ENCODE data around the gene PIP4K2A. TPM values are rescaled to one million over a fixed set of nuclear protein-coding genes. Genes with fewer than 3 reads are reported as not detected.

PIP4K2A gene
- total and polyA plus RNA-seq, 2 of the 8 experiments (the other 6 are each of a cell fraction or from before 2014, with no cell fraction given) = 19.0 to 60.9 TPM

- no peaks in the 10 kb centered on the region for H3K79me1 ChIP-seq (ENCODE audit: low read depth, low read length)
- no peak overlapping the region for H3K56ac ChIP-seq (replicated peaks; ENCODE audit: insufficient read length, low read depth, low read length)
- H3K36me3 ChIP-seq (ENCODE audit: control insufficient read depth in 2 of 4, insufficient read depth in 4 of 4, low read length in 3 of 4) = no peaks in the 10 kb centered on the region; a peak in 1 of 8 replicates
- H4K8ac ChIP-seq (ENCODE audit: extremely low read depth, insufficient read depth, low read length) = no peak overlapping the region
- no peak for FAIRE-seq
- no peak overlapping the region for H3K9ac ChIP-seq (replicated peaks in 1 of 4; ENCODE audit: extremely low read depth in 1 of 4, low read depth in 3 of 4, low read length in 3 of 4)
- no peak overlapping the region for H2BK120ac ChIP-seq (replicated peaks; ENCODE audit: low read depth, low read length)
- no peaks in the 10 kb centered on the region for H4K20me1 ChIP-seq (replicated peaks in 1 of 2; ENCODE audit: control insufficient read depth in 1 of 2, insufficient read depth in 2 of 2, low read length in 2 of 2)
- no peak overlapping the region for H3K4me3 ChIP-seq (ENCODE audit: extremely low read depth in 1 of 4, insufficient read depth in 2 of 4, low read depth in 3 of 4, low read length in 4 of 4)
- H3K18ac ChIP-seq (ENCODE audit: extremely low read depth, low read length) = no peak overlapping the region
- no peak overlapping the region for H3K23ac ChIP-seq (ENCODE audit: insufficient read length)
- CTCF ChIA-PET (ENCODE audit: partially characterized antibody) = no interaction called here
- H3K4me1 ChIP-seq (replicated peaks in 1 of 4; ENCODE audit: control insufficient read depth in 3 of 4, insufficient read depth in 4 of 4, low read length in 3 of 4) = no peaks in the 10 kb centered on the region
- DNase-seq (ENCODE audit: low read depth in 1 of 2, low spot score in 2 of 2) = no peak
- H3K4me2 ChIP-seq (ENCODE audit: insufficient read depth in 1 of 2, low read depth in 2 of 2, low read length in 2 of 2) = no peak overlapping the region
- no peak overlapping the region for H2BK15ac ChIP-seq (ENCODE audit: low read length)
- no peak overlapping the region for H4K5ac ChIP-seq (ENCODE audit: insufficient read length, low read depth, low read length)
- 98% methylated on average over 2 of the region's 2 CpGs; no CpG with 5 or more reads in 1 of the 2 experiments for WGBS, 2 experiments (ENCODE audit: extremely low coverage in 1 of 2, insufficient coverage in 1 of 2, insufficient read length in 1 of 2, insufficient replicate concordance in 2 of 2, low coverage in 1 of 2, low lambda C conversion rate in 2 of 2, missing lambda C conversion rate in 1 of 2)
- H3K79me2 ChIP-seq (ENCODE audit: control insufficient read depth in 1 of 2, insufficient read depth in 2 of 2, low read length in 2 of 2) = no peaks in the 10 kb centered on the region
- no peak overlapping the region for H2AFZ ChIP-seq (ENCODE audit: low read length)
- no peaks in the 10 kb centered on the region for H3K23me2 ChIP-seq (ENCODE audit: low read depth, low read length)
- POLR2A ChIA-PET (ENCODE audit: partially characterized antibody) = no interaction called here
- no peak overlapping the region for H2AK5ac ChIP-seq (ENCODE audit: low read depth, low read length)
- H3K27ac ChIP-seq (ENCODE audit: low read depth, low read length) = no peak overlapping the region
- no peak overlapping the region for H3K14ac ChIP-seq (ENCODE audit: insufficient read length)
- no peak overlapping the region for H2BK12ac ChIP-seq (ENCODE audit: low read depth, low read length)
- no peak overlapping the region for H4K91ac ChIP-seq (replicated peaks; ENCODE audit: insufficient read length, low read length)
- no peak overlapping the region for H2BK5ac ChIP-seq (ENCODE audit: low read depth, low read length)
- H3K27me3 ChIP-seq (replicated peaks in 1 of 4; ENCODE audit: control insufficient read depth in 3 of 4, extremely low read depth in 1 of 4, insufficient read depth in 3 of 4, low read length in 3 of 4) = no peaks in the 10 kb centered on the region
- H3K9me3 ChIP-seq (ENCODE audit: insufficient read depth in 2 of 2, low read depth in 1 of 2, low read length in 1 of 2) = peaks cover 28 to 34% of the 10 kb centered on the region in 2 experiments
- no peak overlapping the region for H3K4ac ChIP-seq (replicated peaks; ENCODE audit: insufficient read length, low read depth, low read length)
- H2BK20ac ChIP-seq (ENCODE audit: low read length) = no peak overlapping the region
- TF ChIP-seq CBX8 (IDR thresholded peaks at IDR 0.05; ENCODE audit: borderline replicate concordance, low read depth, low read length) (no peak), SRF (IDR thresholded peaks at IDR 0.05; ENCODE audit: low read depth, low read length) (no peak), RAD21 (IDR thresholded peaks at IDR 0.05 in 1 of 2, conservative IDR thresholded peaks at IDR 0.05 in 1 of 2; ENCODE audit: low read depth in 2 of 2, low read length in 2 of 2) (no peak), FOSL1 (IDR thresholded peaks at IDR 0.05; ENCODE audit: insufficient read depth, low read depth, low read length) (no peak), SP1 (IDR thresholded peaks at IDR 0.05; ENCODE audit: low read depth, low read length) (no peak), SIX5 (IDR thresholded peaks at IDR 0.05; ENCODE audit: low read depth, low read length) (no peak), KDM4A (IDR thresholded peaks at IDR 0.05; ENCODE audit: low read depth, low read length, severe bottlenecking) (no peak), NRF1 (IDR thresholded peaks at IDR 0.05; ENCODE audit: low read depth, low read length) (no peak), MAFK (IDR thresholded peaks at IDR 0.05; ENCODE audit: low read depth, low read length) (no peak), GABPA (IDR thresholded peaks at IDR 0.05; ENCODE audit: borderline replicate concordance, insufficient read depth, low read length) (no peak)
- TF ChIP-seq, protein P1, sequence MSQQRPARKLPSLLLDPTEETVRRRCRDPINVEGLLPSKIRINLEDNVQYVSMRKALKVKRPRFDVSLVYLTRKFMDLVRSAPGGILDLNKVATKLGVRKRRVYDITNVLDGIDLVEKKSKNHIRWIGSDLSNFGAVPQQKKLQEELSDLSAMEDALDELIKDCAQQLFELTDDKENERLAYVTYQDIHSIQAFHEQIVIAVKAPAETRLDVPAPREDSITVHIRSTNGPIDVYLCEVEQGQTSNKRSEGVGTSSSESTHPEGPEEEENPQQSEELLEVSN (IDR thresholded peaks at IDR 0.05) = no peak
Measured at GRCh38 chr10:22527520-22527919, 186.9 kb downstream of the PIP4K2A start.

Measured in H1 (cell line).